Adrenal gland (tissue), 12 donors: ENCODE measurements around the gene ZSCAN31. TPM values are rescaled to one million over a fixed set of nuclear protein-coding genes. Genes with fewer than 3 reads are reported as not detected.

Experiments used
- DNase-seq, 7 donors: peaks; one replicate each; pipeline ENCODE4 v3.0.0-alpha.2; 2019 to 2020
- H3K27ac ChIP-seq, 5 donors: fragments of 200-600 bp; sonication (generic) in 4 of 5; 1 replicate in 3 of 5; 2 replicates in 2 of 5; pipeline versions ENCODE4 v1.5.1 to v1.8.0; 2016 to 2020; ENCODE audit warnings: mild to moderate bottlenecking in 1 of 5
- H3K27me3 ChIP-seq: fragments of 200-600 bp; 2 replicates; pipeline ENCODE4 v1.8.0; 2021
- H3K36me3 ChIP-seq, 2 donors: fragments of 200-600 bp; replicated peaks in 1 of 2; 1 replicate in 1 of 2; 2 replicates in 1 of 2; pipeline versions ENCODE4 v1.5.1 to v1.8.0; 2018 to 2022
- H3K4me1 ChIP-seq, 2 donors: fragments of 200-600 bp; replicated peaks in 1 of 2; 1 replicate in 1 of 2; 2 replicates in 1 of 2; pipeline versions ENCODE4 v1.5.1 to v1.8.0; 2018 to 2021
- H3K4me3 ChIP-seq, 4 donors: fragments of 200-600 bp; sonication (generic) in 3 of 4; one replicate each; pipeline ENCODE4 v1.5.1; 2016 to 2018
- H3K9me3 ChIP-seq, 3 donors: fragments of 200-600 bp; sonication (generic) in 1 of 3; replicated peaks in 1 of 3; 1 replicate in 2 of 3; 2 replicates in 1 of 3; pipeline versions ENCODE4 v1.5.1 to v1.8.0; 2016 to 2021
- CTCF ChIP-seq, 6 experiments: fragments of 450-650 bp in 4 of 6; fragments of 200-600 bp in 2 of 6; sonication (generic) in 1 of 6; IDR thresholded peaks; 1 replicate in 5 of 6; 2 replicates in 1 of 6; pipeline versions ENCODE4 v1.5.1 to v1.8.0; 2016 to 2021; ENCODE audit warnings: antibody characterized with exemption in 6 of 6, mild to moderate bottlenecking in 2 of 6, moderate library complexity in 1 of 6
- POLR2A ChIP-seq, 2 donors: fragments of 450-650 bp; IDR thresholded peaks; one replicate each; pipeline ENCODE4 v1.6.1; 2017; ENCODE audit warnings: antibody characterized with exemption in 2 of 2, mild to moderate bottlenecking in 2 of 2, moderate library complexity in 1 of 2
- WGBS, 4 donors: extraction: QIAGEN DNeasy Blood & Tissue Kit in 2 of 4; methylation state at CpG; one replicate each; pipeline versions ENCODE4 v1.1.5 to v1.1.7; 2013 to 2017; 5-methylcytosine and 5-hydroxymethylcytosine counted together
- intact Hi-C, 2 donors: fragments of 100-400 bp; cut with DNase I; formaldehyde crosslinking; loops; one replicate each; pipeline versions ENCODE4 v1.14.1 to v1.15.0; 2022 to 2023
- polyA plus RNA-seq, 3 donors: library from polyadenylated mRNA; stranded (reverse); fragments of 200-250 nt in 2 of 3; fragments of 350-450 nt in 1 of 3; fragmentation: Illumina TruSeq in 1 of 3; extraction: RNeasy Lipid Tissue Mini Kit (QIAGEN cat#74804) in 1 of 3; gene quantifications; one replicate each; pipeline ENCODE4 v1.2.3, GENCODE V29; 2013 to 2014
- total RNA-seq, 9 donors: library from RNA; depleted of rRNA in 4 of 9; stranded (reverse); fragments of >200 nt in 4 of 9; fragments of 120-200 nt in 1 of 9; fragmentation: NEBNext Ultra II Directional in 1 of 9; extraction: Animal tissue kit (Norgen Biotek cat#: 25700) in 1 of 9; gene quantifications; one replicate each; pipeline versions ENCODE4 v1.1.0 to v1.2.4, GENCODE V29; 2013 to 2023
- donor health status: healthy with polysubstance abuse.
- donor health status: Bipolar disorder and iron deficiency.
- donor health status: DM: yes; HTN: yes; CAD: no.
- donor health status: DM: no; HTN: no; CAD: no.
- donor health status: DM: no; HTN: no; CAD: no.
- donor health status: DM: yes; HTN: yes; CAD: no.

Gene ZSCAN31
- total and polyA plus RNA-seq, 12 donors = 2.3 to 13.5 (median 7.2) TPM

GRCh38 chr6:28356666-28357020 is 20.7 kb upstream of the ZSCAN31 start:
- Histone ChIP-seq H3K4me3 (no peak overlapping the region), H3K9me3 (no peaks in the 10 kb centered on the region), H3K27me3 (no peaks in the 10 kb centered on the region), H3K4me1 (peaks cover 4 to 12% of the 10 kb centered on the region in 2 donors), H3K36me3 (peaks cover 0 to 7% of the 10 kb centered on the region in 2 donors), H3K27ac (peak overlapping the region in 3 of 5 donors; percentile 76 to 95 (median 90))
- 62 to 81% (median 77%) methylated on average over 1 to 7 of the region's 7 CpGs for WGBS, 4 donors
- TF ChIP-seq CTCF (IDR thresholded peaks at IDR 0.05) (no peak), POLR2A (IDR thresholded peaks at IDR 0.05) (no peak)
- peak in 1 of 7 donors; percentile 17 for DNase-seq
- intact Hi-C loops = loop anchor here (5.0 to 10.0 kb wide), 6 partner anchors 72 to 452 kb away; partner anchors contain the start of genes NKAPL (in 1 of the 2), PGBD1 (in 1 of the 2), ZKSCAN4 (in 1 of the 2) and ZNF165 (in 1 of the 2)

- H3K27ac ChIP-seq = peak overlapping the region; percentile 14 to 95 (median 76)
- DNase-seq = peak; percentile 78 to 91 (median 85)
- TF ChIP-seq CTCF (IDR thresholded peaks at IDR 0.05) (peak; percentile 66 to 94 (median 92)), POLR2A (IDR thresholded peaks at IDR 0.05) (no peak)
- peak overlapping the region in 3 of 4 donors; percentile 35 to 80 (median 54) for H3K4me3 ChIP-seq
- intact Hi-C loops = loop anchor here (5.0 to 10.0 kb wide), 6 partner anchors 71 to 451 kb away; partner anchors contain the start of genes NKAPL (in 1 of the 2), PGBD1 (in 1 of the 2), ZKSCAN4 (in 1 of the 2) and ZNF165 (in 1 of the 2)
- H3K36me3 ChIP-seq = peaks cover 0 to 7% of the 10 kb centered on the region in 2 donors
- 1 to 4% (median 3%) methylated on average over 10 to 19 of the region's 19 CpGs for WGBS, 4 donors
- no peaks in the 10 kb centered on the region for H3K9me3 ChIP-seq
- H3K27me3 ChIP-seq = no peaks in the 10 kb centered on the region
- H3K4me1 ChIP-seq = peaks cover 4 to 19% of the 10 kb centered on the region in 2 donors
These were observed 20.1 kb upstream of the ZSCAN31 start for GRCh38 chr6:28355743-28356665.

GRCh38 chr6:28354688-28355554 is 19.0 kb upstream of the ZSCAN31 start:
- H3K36me3 ChIP-seq = peaks cover 0 to under 1% of the 10 kb centered on the region in 2 donors
- no peaks in the 10 kb centered on the region for H3K27me3 ChIP-seq
- intact Hi-C loops = loop anchor here (5.0 to 10.0 kb wide), 6 partner anchors 70 to 450 kb away; partner anchors contain the start of genes NKAPL (in 1 of the 2), PGBD1 (in 1 of the 2), ZKSCAN4 (in 1 of the 2) and ZNF165 (in 1 of the 2)
- DNase-seq = no peak
- H3K4me1 ChIP-seq = peaks cover 8 to 26% of the 10 kb centered on the region in 2 donors
- peak overlapping the region in 4 of 5 donors; percentile 54 to 95 (median 83) for H3K27ac ChIP-seq
- WGBS, 4 donors = 82 to 96% (median 84%) methylated on average over 5 to 10 of the region's 10 CpGs
- H3K4me3 ChIP-seq = peak overlapping the region in 1 of 4 donors; percentile 80
- TF ChIP-seq CTCF (IDR thresholded peaks at IDR 0.05) = no peak
- no peak for TF ChIP-seq POLR2A (IDR thresholded peaks at IDR 0.05)
- H3K9me3 ChIP-seq = no peaks in the 10 kb centered on the region
